ENCODE measurements around the gene DNAJA2.
A peak's percentile ranks its signal among the peaks of the same experiment; 100 is the strongest.

The DNAJA2 gene

GRCh38 chr16:46930861-46931260, 42.6 kb downstream of the DNAJA2 start:
- no peak for DNase-seq (ENCODE audit: low read depth)
- H3K4me3 ChIP-seq (ENCODE audit: control insufficient read depth, low read depth, low read length): no peak overlapping the region
- TF ChIP-seq, protein P1, sequence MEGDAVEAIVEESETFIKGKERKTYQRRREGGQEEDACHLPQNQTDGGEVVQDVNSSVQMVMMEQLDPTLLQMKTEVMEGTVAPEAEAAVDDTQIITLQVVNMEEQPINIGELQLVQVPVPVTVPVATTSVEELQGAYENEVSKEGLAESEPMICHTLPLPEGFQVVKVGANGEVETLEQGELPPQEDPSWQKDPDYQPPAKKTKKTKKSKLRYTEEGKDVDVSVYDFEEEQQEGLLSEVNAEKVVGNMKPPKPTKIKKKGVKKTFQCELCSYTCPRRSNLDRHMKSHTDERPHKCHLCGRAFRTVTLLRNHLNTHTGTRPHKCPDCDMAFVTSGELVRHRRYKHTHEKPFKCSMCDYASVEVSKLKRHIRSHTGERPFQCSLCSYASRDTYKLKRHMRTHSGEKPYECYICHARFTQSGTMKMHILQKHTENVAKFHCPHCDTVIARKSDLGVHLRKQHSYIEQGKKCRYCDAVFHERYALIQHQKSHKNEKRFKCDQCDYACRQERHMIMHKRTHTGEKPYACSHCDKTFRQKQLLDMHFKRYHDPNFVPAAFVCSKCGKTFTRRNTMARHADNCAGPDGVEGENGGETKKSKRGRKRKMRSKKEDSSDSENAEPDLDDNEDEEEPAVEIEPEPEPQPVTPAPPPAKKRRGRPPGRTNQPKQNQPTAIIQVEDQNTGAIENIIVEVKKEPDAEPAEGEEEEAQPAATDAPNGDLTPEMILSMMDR (IDR thresholded peaks at IDR 0.05; ENCODE audit: control insufficient read depth, insufficient read depth, low read depth, low read length, missing control alignments): no peak

DNA sequence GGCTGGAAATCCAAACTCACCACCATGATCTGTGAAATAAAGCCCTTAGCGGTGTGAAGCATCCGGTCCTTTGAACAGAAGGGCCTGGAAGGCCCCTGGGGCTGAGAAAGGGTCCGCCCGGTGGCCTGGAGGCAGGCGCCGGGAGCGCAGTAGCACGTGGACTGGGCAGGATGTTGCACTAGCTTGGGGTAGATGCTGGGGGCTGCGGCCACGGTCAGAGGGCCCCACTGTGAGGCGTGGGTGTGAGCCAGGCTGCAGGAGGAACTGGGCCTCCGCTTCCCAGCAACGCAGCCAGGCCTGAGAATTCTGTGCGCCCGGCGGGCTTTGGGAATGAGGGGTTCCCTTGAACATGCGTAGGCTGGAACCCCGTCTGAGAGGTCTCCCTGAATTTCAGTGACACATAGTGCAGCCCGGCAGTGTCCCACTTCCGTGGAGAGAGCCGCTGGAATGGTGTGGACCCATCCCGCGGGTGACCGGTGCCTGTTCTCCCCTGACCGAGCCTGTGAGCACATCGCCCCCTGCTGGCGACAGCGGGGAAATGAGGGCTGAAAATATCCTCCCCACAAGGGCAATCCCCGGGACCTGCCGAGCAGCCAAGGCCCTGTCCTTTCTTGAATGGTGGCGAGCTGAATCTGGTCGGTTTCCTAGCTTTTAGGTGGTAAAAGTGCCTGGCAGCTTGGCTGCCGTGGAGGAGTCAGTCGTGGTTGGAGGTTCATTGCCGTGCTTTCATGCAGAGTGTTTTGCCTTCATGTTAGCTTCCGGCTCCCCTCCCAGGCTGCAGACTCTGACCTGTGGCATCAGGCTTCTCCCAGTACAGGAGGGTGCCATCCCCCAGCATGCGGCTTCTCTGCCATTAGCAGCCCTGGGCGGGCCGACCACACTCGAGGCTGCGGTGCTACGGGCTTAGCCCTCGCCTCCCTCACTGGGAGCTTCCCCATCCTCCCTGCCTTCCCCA, 43.8 kb downstream of the DNAJA2 start:
- TF ChIP-seq, protein P1 (IDR thresholded peaks at IDR 0.05; ENCODE audit: control insufficient read depth, insufficient read depth, low read depth, low read length, missing control alignments): peak; percentile 92
- DNase-seq (ENCODE audit: low read depth): peak; percentile 4
- no peak overlapping the region for H3K4me3 ChIP-seq (ENCODE audit: control insufficient read depth, low read depth, low read length)

GRCh38 chr16:46928811-46929210, 44.7 kb downstream of the DNAJA2 start:
- no peak overlapping the region for H3K4me3 ChIP-seq (ENCODE audit: control insufficient read depth, low read depth, low read length)
- DNase-seq (ENCODE audit: low read depth): no peak
- TF ChIP-seq, protein P1 (IDR thresholded peaks at IDR 0.05; ENCODE audit: control insufficient read depth, insufficient read depth, low read depth, low read length, missing control alignments): no peak

DNA sequence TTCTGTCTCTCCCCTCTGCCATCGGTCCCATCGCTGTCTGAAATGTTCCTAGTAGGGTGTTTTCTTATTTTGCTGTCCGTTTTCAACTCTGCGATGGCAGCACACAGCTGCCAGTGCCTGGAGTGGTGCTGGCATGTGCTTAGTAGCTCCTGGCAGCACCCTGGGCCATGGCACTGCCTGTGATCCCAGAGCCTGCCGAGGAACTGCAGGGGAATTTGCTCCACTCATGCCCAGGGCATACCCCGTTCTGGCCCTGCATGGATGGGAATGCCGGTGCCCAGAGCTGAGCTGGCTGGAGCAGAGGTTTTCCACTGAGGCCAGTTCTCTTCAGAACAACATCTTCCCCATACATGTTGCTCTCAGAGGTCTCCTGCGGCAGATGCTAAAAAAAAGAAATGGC, 46.2 kb downstream of the DNAJA2 start:
- H3K4me3 ChIP-seq (ENCODE audit: control insufficient read depth, low read depth, low read length): no peak overlapping the region
- TF ChIP-seq, protein P1 (IDR thresholded peaks at IDR 0.05; ENCODE audit: control insufficient read depth, insufficient read depth, low read depth, low read length, missing control alignments): no peak
- no peak for DNase-seq (ENCODE audit: low read depth)

GRCh38 chr16:46926470-46927225, 46.8 kb downstream of the DNAJA2 start:
- no peak overlapping the region for H3K4me3 ChIP-seq (ENCODE audit: control insufficient read depth, low read depth, low read length)
- DNase-seq (ENCODE audit: low read depth): no peak
- TF ChIP-seq, protein P1 (IDR thresholded peaks at IDR 0.05; ENCODE audit: control insufficient read depth, insufficient read depth, low read depth, low read length, missing control alignments): no peak

DNA sequence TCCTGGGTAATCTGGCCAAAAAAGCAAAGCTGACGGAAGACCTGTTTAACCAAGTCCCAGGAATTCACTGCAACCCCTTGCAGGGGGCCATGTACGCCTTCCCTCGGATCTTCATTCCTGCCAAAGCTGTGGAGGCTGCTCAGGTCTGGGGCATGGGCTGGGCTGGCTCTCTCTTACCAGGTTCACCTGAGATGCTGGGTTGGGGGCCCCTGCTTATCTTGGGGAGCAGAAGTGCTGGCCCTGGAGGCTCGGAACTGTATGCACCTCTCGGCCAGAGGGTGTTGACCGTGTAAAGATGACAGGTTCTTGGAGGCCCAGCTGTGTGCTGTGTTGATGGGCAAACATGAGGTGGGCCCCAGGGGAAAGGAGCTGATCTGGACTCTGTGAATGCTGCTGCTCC, 49.1 kb downstream of the DNAJA2 start:
- DNase-seq (ENCODE audit: low read depth): no peak
- H3K4me3 ChIP-seq (ENCODE audit: control insufficient read depth, low read depth, low read length): no peak overlapping the region
- TF ChIP-seq, protein P1 (IDR thresholded peaks at IDR 0.05; ENCODE audit: control insufficient read depth, insufficient read depth, low read depth, low read length, missing control alignments): no peak

Measured in AG09309 (cell line).